Measurements from ENCODE around the gene CCL11.

Gene CCL11

GRCh38 chr17:34285286-34285792 is at the start of gene CCL11:
Gene CCL11 (plus strand): TSS chr17:34285742. CDS start chr17:34285809, 67 bp downstream.
- DNase-seq = no peak

DNA sequence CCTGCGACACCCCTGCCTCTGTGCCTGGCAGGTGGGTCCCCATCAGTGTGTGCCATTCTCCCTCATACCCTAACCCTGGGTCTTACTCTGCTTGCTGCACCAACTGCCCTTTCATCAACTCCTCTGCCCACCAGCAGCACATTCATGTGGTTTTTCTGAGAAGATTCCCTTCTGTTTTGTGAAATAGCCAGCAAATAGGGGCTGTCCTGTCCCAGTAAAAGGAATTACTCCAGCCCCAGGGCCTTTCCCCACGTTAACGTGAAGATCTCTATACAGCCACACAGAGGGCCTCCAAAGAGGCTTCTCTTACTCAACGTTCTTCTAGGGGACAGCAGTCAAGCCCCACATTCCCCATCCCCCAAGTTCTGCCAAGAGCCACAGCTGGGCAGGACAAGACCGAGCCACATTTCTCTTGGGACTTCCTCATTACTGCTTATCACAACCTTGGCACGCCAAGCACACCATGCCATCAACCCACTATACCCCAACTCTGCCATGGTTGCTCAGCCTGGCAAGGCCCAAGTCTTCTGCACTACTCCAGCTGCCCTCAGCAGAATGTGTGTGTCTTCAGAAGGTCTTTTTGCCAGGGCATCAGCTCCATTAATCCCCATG is 49.2 kb upstream of the CCL11 start:
- no peak for DNase-seq

- DNase-seq = no peak
These were observed 48.1 kb upstream of the CCL11 start for GRCh38 chr17:34237458-34237857.

GRCh38 chr17:34241062-34241461 is 44.5 kb upstream of the CCL11 start:
- DNase-seq = no peak

DNA sequence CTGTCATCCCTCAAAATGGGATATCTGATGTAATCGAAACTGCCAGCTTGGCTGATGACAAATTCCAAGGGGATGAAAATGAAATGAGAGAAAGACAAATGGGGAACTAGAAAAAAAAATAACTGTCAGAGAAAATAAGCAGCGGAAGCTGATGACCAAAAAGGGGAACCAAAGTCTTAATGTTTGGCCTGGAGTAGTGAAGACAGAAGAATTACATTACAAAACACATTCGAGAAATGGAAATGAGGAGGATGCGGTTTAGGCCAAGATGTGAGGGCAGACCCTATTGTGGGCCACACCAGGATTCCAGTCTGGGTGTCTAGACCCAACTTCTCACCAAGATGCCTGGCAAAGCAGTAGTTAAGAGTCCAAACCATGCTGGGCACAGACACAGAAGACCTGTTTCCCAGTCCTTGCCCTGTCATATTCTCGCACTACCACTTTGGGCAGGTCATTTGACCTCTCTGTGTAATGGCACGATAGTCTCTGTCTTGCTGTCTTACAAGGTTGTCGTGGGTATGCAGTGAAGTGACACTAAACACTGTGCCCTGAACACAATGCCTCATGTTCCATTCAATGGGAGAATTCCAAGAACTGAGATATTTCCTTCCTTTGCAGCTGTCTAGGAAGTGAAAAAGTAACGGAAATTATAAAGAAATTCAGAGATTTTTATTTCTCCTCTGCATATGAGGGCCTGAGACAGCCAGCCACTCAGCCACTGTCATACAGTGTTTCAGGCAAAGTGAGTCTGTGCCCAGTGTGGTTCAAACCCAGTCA is 42.8 kb upstream of the CCL11 start:
- no peak for DNase-seq

DNA sequence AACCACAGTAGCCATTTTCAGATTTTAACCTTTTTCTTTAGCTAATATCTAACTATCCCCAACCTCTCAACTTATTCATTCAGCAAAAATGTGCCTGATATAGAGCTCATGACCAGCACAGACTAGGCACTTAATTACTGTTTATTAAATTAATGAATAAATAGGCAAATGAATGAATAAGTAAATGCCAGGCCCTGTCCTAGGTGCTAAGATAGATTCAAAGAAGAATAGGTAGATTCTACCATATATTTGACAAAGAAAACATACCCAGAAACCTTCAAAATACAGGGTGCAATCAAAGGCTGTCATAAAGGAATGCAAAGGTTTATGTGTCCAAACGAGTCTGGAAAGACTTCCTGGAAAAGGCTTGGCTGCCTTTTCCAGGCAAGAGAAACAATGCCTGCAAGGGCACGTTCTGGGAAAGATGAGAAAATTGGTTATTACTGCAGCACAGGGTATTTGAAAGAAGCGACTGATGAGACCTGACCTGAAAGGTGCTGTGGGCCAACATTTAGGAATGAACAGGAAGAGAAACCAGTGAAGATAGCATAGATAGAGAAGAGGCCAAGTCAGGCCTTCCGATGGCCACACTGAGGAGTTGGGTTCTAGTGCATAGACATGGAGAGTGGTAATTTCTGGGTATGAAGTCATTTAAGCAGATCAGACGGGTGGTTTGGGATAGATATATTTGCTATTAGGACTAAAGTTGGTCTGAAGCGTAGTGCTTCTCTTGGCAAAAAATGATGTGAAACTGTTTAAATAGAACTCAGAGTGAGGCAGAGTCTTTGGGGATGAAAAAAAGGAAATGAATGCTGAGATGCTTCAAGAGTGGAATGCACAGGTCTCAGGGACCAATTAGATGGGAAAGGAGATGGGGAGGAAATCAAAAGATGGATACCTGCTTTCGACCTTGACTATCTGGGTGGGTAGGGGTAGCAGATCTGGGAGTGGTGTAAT is 41.9 kb upstream of the CCL11 start:
- DNase-seq = no peak

GRCh38 chr17:34245351-34245905 is 40.1 kb upstream of the CCL11 start:
- no peak for DNase-seq

- DNase-seq = no peak
These were observed 39.1 kb upstream of the CCL11 start for GRCh38 chr17:34246446-34246845.

- DNase-seq = no peak
These were observed 38.7 kb upstream of the CCL11 start for GRCh38 chr17:34246881-34247280.

GRCh38 chr17:34248511-34249024 is 37.0 kb upstream of the CCL11 start:
- no peak for DNase-seq

GRCh38 chr17:34249061-34249460 is 36.5 kb upstream of the CCL11 start:
- DNase-seq = no peak

DNA sequence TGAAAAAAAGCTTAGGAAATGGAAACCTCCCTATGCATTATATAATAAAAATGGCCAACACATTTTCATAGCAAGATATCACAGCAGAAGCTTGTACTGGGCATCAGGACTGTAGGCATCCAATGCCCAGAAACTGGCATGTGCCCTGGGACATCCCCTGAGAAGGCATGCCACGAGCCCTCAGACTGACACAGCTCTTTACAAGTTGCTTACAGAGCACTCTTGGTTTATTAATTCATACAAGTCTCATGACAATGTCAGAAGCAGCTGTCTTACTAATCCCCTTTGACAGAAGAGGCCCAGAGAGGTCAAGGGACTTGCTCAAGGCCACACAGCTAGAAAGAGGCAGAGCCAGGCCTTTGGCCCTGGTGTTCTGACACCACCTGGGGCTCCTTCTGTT is 36.1 kb upstream of the CCL11 start:
- DNase-seq = no peak

- no peak for DNase-seq
These were observed 34.4 kb upstream of the CCL11 start for GRCh38 chr17:34251186-34251585.

GRCh38 chr17:34252095-34252443 is 33.5 kb upstream of the CCL11 start:
- no peak for DNase-seq

- DNase-seq = no peak
These were observed 33.0 kb upstream of the CCL11 start for GRCh38 chr17:34252444-34253138.

- no peak for DNase-seq
These were observed 32.4 kb upstream of the CCL11 start for GRCh38 chr17:34253139-34253525.

DNA sequence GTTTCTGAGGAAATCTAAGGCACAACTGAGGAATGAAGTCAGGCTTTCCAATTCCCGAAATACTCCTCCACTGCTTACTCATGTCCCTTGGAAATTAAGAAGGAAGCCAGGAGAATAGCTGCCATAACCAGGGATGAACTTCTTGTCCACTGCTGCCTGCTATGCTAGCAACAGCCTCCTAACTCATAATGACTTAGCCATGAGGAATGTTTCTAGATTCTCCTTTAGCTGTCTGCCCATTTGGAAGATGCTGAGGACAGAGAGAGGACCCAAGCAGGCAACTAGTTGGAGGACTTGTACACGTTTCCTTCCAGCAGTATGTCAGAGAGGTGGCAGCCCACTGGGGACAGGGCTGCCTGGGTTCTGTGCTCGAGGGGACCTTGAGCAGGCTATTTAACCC is 31.4 kb upstream of the CCL11 start:
- DNase-seq = no peak

DNA sequence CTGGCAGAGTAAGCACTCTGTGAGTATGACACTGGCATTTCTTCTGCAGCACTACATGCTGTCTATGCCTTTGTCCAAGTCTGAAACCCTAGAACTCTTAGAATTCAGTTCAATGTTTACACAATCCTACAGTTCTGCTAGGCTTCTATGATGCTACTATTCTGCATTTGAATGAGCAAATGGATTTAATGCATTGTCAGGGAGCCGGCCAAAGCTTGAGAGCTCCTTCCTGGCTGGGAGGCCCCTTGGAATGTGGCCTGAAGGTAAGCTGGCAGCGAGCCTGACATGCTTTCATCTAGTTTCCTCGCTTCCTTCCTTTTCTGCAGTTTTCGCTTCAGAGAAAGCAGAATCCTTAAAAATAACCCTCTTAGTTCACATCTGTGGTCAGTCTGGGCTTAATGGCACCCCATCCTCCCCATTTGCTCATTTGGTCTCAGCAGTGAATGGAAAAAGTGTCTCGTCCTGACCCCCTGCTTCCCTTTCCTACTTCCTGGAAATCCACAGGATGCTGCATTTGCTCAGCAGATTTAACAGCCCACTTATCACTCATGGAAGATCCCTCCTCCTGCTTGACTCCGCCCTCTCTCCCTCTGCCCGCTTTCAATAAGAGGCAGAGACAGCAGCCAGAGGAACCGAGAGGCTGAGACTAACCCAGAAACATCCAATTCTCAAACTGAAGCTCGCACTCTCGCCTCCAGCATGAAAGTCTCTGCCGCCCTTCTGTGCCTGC is 30.7 kb upstream of the CCL11 start, which contains the start of gene CCL2:
CCL2 (plus strand) TSS at position 635 of the 730 bp plus-strand sequence; CDS start at position 700, 65 bp downstream.
- no peak for DNase-seq

GRCh38 chr17:34255381-34255732 is 30.2 kb upstream of the CCL11 start:
- no peak for DNase-seq

DNA sequence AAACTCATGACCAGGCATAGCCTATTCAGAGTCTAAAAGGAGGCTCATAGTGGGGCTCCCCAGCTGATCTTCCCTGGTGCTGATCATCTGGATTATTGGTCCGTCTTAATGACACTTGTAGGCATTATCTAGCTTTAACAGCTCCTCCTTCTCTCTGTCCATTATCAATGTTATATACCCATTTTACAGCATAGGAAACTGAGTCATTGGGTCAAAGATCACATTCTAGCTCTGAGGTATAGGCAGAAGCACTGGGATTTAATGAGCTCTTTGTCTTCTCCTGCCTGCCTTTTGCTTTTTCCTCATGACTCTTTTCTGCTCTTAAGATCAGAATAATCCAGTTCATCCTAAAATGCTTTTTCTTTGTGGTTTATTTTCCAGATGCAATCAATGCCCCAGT is 29.7 kb upstream of the CCL11 start:
- no peak for DNase-seq

DNA sequence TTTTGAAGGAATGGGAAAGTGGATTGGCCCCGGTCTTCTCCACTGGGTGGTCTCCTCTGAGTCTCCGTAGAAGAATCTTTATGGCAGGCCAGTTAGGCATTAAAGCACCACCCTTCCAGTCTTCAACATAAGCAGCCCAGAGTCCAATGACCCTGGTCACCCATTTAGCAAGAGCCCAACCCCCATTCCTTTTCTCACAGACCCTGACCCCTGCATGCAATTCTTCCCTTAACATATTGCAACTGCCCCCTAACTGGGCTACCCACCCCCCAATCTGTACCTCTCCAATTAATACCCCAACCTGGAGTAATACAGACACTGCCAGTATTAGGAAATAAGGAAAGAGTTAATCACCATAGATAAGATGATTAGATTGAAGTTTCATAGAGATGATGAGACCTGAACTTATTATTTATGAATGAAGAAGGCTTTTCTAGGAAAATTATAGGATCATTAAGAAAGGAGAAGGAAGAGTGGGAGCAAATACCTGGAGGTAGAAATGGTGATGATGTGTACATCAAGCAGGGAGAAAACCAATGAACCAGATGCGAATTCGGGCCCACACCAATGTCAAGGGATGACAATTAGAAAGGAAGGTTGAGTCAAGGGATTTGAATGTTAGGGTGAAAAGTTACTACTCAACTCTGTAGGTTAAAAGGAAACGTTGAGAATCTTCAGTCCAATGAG is 28.1 kb upstream of the CCL11 start:
- no peak for DNase-seq

Measured in activated CD4-positive, alpha-beta T cell treated with anti-CD3 and anti-CD28 coated beads, Interleukin-2, amount 50 U/mL, for 1 hour (primary cell).